ENCODE data around the gene IGFBP3.

DNA sequence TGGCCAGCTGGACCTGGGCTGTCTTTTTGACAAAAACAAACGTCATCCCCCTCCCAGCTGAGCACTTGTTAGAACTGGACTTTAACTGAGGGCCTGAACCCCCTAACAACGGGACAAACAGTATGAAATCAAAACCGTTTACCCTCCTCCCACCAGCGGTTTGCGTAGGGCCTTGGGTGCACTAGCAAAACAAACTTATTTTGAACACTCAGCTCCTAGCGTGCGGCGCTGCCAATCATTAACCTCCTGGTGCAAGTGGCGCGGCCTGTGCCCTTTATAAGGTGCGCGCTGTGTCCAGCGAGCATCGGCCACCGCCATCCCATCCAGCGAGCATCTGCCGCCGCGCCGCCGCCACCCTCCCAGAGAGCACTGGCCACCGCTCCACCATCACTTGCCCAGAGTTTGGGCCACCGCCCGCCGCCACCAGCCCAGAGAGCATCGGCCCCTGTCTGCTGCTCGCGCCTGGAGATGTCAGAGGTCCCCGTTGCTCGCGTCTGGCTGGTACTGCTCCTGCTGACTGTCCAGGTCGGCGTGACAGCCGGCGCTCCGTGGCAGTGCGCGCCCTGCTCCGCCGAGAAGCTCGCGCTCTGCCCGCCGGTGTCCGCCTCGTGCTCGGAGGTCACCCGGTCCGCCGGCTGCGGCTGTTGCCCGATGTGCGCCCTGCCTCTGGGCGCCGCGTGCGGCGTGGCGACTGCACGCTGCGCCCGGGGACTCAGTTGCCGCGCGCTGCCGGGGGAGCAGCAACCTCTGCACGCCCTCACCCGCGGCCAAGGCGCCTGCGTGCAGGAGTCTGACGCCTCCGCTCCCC, 32.7 kb downstream of the IGFBP3 start, which contains the start of gene IGFBP1:
- TF ChIP-seq, protein P1, sequence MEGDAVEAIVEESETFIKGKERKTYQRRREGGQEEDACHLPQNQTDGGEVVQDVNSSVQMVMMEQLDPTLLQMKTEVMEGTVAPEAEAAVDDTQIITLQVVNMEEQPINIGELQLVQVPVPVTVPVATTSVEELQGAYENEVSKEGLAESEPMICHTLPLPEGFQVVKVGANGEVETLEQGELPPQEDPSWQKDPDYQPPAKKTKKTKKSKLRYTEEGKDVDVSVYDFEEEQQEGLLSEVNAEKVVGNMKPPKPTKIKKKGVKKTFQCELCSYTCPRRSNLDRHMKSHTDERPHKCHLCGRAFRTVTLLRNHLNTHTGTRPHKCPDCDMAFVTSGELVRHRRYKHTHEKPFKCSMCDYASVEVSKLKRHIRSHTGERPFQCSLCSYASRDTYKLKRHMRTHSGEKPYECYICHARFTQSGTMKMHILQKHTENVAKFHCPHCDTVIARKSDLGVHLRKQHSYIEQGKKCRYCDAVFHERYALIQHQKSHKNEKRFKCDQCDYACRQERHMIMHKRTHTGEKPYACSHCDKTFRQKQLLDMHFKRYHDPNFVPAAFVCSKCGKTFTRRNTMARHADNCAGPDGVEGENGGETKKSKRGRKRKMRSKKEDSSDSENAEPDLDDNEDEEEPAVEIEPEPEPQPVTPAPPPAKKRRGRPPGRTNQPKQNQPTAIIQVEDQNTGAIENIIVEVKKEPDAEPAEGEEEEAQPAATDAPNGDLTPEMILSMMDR (conservative IDR thresholded peaks at IDR 0.05) = no peak
- no peak for TF ChIP-seq EZH2 (IDR thresholded peaks at IDR 0.05; ENCODE audit: low read depth)
